ENCODE measurements around the gene JOSD2.
A peak's percentile ranks its signal among the peaks of the same experiment; 100 is the strongest.

- TF ChIP-seq CTCF (IDR thresholded peaks at IDR 0.05; ENCODE audit: insufficient read depth, low read length) = peak; percentile 90
- TF ChIP-seq REST (IDR thresholded peaks at IDR 0.05; ENCODE audit: insufficient replicate concordance, low read depth) = no peak
- TF ChIP-seq SPI1 (IDR thresholded peaks at IDR 0.05; ENCODE audit: borderline replicate concordance, low read depth) = no peak
Measured at GRCh38 chr19:50461066-50461875, 49.7 kb downstream of the JOSD2 start.

Data from HL-60 (cell line).